DMS53 treated with DMSO at 0.1 percent for 48 hours (cell line): ENCODE measurements around the gene ZNF215.
"Not testable (repeated sequence)": the region's sequence is repeated elsewhere in the genome, so short reads cannot be mapped to it uniquely, and the experiment has no call there.

Source experiments
- DNase-seq: peaks from one replicate; lab custom pipeline; 2025; ENCODE audit not compliant: unreplicated experiment; lab: John Stamatoyannopoulos, UW

The ZNF215 gene

DNA sequence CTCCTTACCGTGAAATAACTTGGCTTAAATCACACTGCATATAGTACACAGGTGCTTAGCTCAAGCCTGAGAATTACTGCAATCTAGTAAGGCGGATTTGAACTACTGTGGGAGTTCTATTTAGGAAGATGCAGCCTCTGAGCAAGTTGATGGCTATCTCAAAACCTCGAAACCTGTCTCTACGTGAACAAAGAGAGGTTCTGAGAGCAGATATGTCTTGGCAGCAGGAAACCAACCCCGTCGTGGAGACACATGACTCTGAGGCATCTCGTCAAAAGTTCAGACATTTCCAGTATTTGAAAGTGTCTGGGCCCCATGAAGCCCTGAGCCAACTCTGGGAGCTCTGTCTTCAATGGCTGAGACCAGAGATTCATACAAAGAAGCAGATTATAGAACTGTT, 5.9 kb downstream of the ZNF215 start:
- DNase-seq, result no peak

GRCh38 chr11:6941970-6942369, 15.7 kb downstream of the ZNF215 start:
- DNase-seq, result no peak

DNA sequence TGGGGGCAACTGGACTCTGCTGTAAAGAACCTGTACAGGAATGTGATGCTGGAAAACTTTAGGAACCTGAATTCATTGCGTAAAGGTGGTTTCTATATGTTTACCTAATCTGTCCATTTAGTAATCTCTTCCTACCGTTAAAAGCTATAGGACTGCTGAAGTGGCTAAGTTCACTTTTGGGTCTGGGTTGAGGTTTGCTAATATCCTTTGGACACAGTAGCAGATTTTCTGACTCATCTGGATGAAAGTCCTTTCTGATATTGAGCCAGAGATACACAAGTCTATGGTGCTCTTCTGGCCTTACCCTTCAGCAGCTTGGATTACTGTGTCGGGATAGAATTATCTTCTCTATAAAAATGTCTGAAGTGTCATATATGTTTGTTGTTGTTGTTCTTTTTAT, 16.9 kb downstream of the ZNF215 start:
- DNase-seq, result no peak

DNA sequence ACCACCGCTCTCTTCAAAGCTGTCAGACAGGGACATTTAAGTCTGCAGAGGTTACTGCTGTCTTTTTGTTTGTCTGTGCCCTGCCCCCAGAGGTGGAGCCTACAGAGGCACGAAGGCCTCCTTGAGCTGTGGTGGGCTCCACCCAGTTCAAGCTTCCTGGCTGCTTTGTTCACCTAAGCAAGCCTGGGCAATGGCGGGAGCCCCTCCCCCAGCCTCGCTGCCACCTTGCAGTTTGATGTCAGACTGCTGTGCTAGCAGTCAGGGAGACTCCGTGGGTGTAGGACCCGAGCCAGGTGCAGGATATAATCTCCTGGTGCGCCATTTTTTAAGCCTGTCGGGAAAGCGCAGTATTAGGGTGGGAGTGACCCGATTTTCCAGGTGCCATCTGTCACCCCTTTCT, 28.0 kb downstream of the ZNF215 start:
- DNase-seq, result not testable (repeated sequence)

GRCh38 chr11:6962141-6962540, 35.9 kb downstream of the ZNF215 start:
- no peak for DNase-seq

GRCh38 chr11:6962673-6963072, 36.4 kb downstream of the ZNF215 start:
- no peak for DNase-seq

DNA sequence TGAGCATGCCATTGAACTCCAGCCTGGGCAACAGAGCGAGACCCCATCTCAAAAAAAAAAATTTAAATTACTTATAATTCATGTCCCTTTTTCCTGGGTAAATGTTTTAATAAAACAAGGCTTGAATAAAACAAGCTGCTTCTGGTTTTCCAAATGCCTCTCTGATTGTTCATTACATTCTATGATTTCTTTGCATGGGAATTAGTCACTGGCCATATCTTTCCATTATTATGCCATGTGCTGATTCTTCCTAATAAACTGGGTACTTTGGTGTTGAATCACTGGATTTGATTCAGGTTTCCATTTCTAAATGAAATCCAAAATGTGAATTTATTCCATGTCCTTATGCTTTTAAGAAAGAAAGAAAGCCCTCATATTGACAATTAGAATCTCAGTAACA, 42.6 kb downstream of the ZNF215 start:
- no peak for DNase-seq

GRCh38 chr11:6969854-6970253, 43.6 kb downstream of the ZNF215 start:
- not testable (repeated sequence) for DNase-seq

- no peak for DNase-seq
Measured at GRCh38 chr11:6979365-6979764, 53.1 kb downstream of the ZNF215 start.

GRCh38 chr11:6986487-6986886, 60.3 kb downstream of the ZNF215 start:
- no peak for DNase-seq

- no peak for DNase-seq
Measured at GRCh38 chr11:6988506-6988905, 62.3 kb downstream of the ZNF215 start.

DNA sequence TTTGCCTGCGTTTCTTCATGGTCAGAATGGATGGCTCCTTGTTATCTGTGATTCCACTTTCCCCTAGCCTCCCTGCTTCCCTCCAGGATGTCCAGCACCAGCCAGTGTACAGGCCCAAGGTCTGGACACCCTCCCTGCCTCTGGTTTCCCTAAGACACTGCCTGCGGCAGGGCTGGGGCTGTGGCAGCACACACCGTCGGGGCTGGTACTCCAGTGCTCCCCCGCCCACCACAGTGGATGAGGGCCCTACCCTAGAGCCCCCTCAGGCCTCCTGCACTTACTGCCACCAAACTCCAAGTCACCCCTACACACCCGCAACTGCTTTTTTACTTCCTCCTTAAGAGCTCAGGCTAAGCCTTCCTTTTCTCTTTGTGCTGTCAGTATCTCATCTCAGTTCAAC, 65.0 kb downstream of the ZNF215 start:
- no peak for DNase-seq

GRCh38 chr11:6992026-6992425, 65.8 kb downstream of the ZNF215 start:
- DNase-seq, result no peak

DNA sequence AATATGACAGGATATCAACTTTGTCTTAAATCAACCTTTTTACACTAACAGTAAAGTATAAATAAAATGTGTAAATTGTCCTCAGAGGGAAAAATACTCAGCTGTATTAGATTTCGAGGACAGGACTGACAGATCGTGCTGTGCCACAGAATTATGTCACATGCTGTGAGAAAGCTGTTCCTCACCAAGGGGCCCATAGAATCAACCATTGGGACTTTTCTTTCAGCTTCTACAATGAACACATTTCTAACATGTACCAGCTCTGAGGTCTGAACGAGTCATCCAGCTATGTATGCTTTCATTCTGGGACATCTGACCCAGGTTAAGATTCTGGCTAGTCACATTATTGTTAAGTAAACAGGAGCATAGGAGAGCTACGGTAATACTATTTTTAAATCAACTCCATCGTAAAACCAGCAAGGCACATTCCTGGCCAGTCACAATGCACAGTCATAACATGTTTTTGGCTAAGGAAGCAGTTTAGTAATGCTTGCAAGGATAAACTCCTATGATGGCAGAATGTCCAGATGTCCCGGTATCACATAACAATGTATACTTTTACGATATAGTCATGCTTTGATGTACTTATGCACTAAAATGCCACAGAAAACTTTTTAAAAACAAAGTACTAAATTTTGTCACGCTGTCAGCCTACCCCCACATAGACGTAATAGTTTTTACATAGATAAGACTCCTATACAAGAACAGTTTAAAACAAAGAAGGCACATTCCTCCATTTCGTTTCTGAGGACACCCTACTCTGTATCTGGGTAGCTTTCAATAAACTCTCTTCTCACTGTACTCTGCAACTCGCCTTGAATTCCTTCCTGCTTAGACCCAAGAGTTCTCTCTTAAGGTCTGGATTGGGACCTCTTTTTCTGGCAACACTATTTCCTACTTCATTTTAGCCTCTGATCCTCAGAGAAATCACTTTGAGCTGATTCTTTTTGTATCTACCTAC, 66.5 kb downstream of the ZNF215 start:
- DNase-seq, result no peak

DNA sequence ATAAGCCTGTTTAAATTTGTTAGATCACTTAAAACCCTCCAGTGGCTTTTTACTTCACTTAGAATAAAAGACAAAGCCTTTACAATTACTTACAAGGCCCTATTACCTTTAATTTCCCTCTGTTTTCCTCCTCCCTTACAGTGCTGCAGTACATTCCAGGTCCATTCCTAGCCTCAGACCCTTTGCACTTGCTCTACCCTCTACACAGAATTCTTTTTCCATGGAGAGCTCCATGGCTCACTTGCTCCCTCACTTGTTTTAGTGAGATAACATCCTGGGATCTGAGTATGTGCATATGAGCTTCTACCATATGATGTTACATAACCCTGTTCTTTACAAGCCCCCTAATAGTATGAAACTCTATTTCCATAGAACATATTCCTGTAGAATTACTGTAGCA, 69.5 kb downstream of the ZNF215 start:
- no peak for DNase-seq

DNA sequence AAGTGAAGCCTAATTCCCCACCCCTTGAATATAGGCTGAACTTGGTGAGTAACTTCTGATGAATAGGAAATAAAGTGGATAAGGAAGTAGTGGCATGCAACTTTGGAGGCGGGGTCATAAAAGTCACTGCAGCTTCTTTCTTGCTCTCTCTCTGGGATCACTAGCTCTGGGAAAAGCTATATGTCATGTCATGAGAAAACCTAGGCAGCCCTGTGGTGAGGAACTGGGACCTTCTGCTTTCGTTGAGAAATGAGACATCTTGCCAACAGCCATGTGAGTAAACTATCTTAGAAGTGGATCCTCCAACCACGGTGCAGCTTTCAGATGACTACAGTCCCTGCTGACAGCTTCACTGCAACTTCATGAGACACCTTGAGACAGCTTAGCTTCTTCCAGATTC, 78.3 kb downstream of the ZNF215 start:
- no peak for DNase-seq
